GM15510 (cell line): ENCODE measurements around the gene COL4A1.

Source experiments
- POLR2A ChIP-seq: IDR thresholded peaks from 3 replicates; pipeline ENCODE4 v1.6.1; 2011; ENCODE audit warnings: borderline replicate concordance; ENCODE audit not compliant: insufficient read length; ENCODE audit errors: extremely low read depth

Gene COL4A1

GRCh38 chr13:110197026-110197425 is 109.9 kb downstream of the COL4A1 start:
- TF ChIP-seq POLR2A, result no peak

GRCh38 chr13:110195547-110196485 is 111.1 kb downstream of the COL4A1 start:
- TF ChIP-seq POLR2A, result no peak

- TF ChIP-seq POLR2A, result no peak
These were observed 112.5 kb downstream of the COL4A1 start for GRCh38 chr13:110194451-110194850.

GRCh38 chr13:110193491-110193890 is 113.5 kb downstream of the COL4A1 start:
- TF ChIP-seq POLR2A, result no peak

- no peak for TF ChIP-seq POLR2A
These were observed 114.5 kb downstream of the COL4A1 start for GRCh38 chr13:110192472-110192871.

- TF ChIP-seq POLR2A, result no peak
These were observed 119.3 kb downstream of the COL4A1 start for GRCh38 chr13:110187641-110188161.

GRCh38 chr13:110186231-110186855 is 120.6 kb downstream of the COL4A1 start:
- TF ChIP-seq POLR2A, result no peak

- no peak for TF ChIP-seq POLR2A
These were observed 121.3 kb downstream of the COL4A1 start for GRCh38 chr13:110185696-110186095.

- no peak for TF ChIP-seq POLR2A
These were observed 123.0 kb downstream of the COL4A1 start for GRCh38 chr13:110183910-110184309.

- no peak for TF ChIP-seq POLR2A
These were observed 124.5 kb downstream of the COL4A1 start for GRCh38 chr13:110182461-110182860.

GRCh38 chr13:110182003-110182402 is 125.0 kb downstream of the COL4A1 start:
- no peak for TF ChIP-seq POLR2A

GRCh38 chr13:110179857-110180147 is 127.2 kb downstream of the COL4A1 start:
- TF ChIP-seq POLR2A, result no peak

- no peak for TF ChIP-seq POLR2A
These were observed 127.7 kb downstream of the COL4A1 start for GRCh38 chr13:110179116-110179856.

- no peak for TF ChIP-seq POLR2A
These were observed 129.2 kb downstream of the COL4A1 start for GRCh38 chr13:110177790-110178189.

GRCh38 chr13:110176431-110176830 is 130.5 kb downstream of the COL4A1 start:
- TF ChIP-seq POLR2A, result no peak
